GM18867 (cell line): ENCODE data around the gene KBTBD4.
"Not testable (repeated sequence)": the region's sequence is repeated elsewhere in the genome, so short reads cannot be mapped to it uniquely, and the experiment has no call there.

Source experiments
- ATAC-seq: cut with Tn5 transposase; IDR thresholded peaks from one replicate; pipeline ENCODE4 v1.9.1; 2021; ENCODE audit warnings: mild to moderate bottlenecking, moderate library complexity; ENCODE audit not compliant: unreplicated experiment

KBTBD4 gene

DNA sequence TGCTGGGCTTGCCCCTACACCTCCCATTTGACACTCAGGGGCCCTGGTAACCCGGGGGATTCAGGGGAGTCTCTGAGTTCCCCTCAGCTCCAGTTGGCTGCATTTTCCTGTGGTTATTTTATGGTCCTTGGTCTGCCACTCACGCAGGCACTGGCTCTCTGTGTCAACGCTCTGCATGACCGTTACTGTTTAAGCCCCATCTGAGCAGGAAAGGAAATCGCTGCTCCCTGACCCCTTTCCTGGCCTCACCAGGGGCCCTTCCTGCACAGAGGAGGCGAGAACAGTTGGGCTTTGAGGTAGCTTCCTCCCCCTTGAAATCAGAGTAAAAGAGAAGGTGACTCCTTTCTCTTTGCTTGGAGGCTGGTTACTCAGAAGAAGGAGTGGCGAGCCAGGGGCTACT is 13.0 kb upstream of the KBTBD4 start:
- ATAC-seq: no peak

DNA sequence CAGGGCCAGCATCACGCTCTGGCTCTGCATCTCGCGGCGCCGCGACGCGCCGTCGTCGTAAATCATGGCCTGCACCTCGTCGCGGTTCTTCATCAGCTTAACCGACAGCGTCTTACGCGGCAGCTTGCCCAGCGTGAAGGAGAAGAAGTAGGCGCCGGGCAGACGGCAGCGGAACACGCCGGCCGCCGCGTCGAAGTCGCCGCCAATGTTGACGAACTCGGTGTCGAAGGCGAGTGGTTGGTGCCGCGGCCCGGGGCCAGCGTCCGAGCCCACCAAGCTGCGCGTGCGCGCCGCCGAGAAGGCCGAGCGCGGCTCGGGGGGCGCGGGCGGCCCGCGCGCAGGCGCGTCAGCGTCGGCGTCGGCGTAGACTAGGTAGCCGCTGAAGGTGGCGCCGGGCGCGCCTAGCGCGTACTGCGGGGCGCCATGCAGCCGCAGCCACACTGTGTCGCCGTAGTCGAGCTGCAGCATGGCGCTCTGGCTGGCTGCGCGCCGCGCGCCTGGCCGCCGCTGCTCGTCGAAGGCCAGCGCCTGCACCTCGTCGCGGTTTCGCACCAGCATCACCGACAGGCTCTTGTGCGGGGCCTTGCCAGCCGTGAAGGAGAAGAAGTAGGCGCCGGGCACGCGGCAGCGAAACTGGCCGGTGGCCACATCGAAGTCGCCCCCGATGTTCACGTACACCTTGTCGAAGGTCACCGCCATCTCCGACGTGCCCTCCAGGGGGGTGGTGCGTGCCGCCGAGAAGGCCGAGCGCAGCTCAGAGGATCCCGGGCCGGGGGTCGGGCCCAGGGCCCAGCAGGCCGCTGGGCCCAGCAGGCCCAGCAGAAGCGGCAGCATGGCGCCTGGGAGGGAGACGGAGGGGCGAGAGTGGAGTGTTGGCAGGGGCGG is 11.4 kb upstream of the KBTBD4 start:
- no peak for ATAC-seq

DNA sequence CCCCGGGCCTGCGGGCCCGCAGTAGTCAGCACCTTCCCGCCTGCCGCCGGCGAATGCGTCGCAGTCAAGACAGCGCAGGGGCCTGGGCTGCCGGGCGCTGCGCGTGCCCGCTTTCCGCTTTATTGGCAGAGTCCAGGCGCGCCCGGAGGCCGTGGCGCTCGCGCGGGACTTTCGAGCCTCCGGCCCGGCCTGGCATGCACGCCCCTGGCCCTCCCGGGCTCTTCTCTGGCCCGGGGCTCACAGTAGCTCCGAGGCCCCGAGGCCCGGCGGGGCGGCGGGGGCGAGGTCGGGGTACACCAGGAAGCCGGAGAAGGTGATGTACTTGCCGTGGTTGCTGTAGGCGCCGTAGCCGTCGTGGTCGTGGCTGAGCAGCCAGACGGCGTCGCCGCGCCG is 10.8 kb upstream of the KBTBD4 start:
- ATAC-seq: no peak

DNA sequence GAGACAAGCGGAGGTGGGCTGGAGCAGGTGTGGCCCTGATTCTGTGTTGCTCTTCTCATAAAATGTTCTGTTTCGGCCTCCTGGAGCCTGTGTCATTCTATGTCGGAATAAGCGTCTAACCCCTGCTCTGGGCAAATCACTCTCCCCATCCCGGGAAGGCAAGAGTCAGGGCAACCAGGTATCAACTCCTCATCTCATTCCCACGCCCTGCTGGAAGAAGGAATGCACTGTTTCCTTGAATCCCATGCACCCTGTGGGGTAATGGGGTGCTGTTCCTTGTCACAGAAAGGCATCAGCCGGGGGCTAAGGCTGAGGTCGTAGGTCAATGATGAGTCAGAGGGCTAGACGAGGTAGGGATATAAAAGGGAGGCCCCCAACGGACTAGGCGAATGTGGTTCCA is 10.3 kb upstream of the KBTBD4 start:
- no peak for ATAC-seq

DNA sequence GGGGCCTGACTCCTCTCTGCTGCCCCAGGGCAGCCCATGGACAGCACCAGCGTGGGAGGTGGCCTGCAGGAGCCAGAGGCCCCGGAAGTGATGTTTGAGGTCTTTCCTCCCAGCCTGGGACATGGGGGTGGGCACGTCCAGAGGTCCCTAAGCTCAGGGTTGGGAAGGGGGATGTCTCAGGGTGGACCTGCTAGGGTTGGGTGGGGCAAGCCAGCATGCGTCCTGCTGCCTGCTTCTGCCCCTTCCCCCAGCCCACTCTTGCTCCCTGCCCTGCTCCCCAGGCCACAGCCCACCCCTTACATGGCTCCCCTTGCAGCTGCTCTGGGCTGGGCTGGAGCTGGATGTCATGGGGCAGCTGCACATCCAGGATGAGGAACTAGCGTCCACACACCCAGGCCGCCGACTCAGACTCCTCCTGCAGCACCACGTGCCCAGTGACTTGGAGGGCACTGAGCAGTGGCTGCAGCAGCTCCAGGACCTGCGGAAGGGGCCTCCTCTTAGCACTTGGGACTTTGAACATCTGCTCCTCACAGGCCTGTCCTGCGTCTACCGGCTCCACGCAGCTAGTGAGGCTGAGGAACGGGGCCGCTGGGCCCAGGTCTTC is 9.1 kb upstream of the KBTBD4 start:
- no peak for ATAC-seq

DNA sequence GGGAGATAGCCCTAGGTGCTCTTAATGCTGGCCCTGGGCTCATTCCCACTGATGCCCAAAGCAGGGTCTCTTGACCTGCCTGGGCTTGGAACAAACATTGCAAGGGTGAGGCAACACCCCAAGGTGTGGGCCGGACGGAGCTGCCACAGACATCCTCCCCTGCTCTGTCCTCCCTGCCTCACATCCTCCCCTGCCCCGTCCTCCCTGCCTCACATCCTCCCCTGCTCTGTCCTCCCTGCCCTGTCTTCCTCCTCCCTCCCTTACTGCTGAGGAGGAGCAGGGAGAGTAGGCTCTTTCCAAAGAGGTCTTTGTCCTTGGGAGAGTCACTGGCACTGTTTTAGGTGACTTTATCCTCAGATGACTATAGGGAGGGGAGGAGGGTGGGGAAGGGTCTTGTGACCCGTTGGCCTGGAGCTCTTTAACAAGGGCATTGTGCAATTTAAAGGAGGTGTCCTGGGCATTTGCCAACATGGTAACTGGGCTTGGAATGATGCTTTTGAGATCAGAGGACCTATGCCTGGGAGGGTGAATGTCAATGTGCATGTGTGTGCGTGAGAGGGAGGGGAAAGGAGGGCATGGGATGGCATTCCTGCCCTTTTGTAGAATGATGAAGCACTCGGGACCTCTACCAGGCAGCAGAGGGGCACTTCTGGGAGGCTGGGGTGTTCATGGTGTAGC is 8.4 kb upstream of the KBTBD4 start:
- no peak for ATAC-seq

DNA sequence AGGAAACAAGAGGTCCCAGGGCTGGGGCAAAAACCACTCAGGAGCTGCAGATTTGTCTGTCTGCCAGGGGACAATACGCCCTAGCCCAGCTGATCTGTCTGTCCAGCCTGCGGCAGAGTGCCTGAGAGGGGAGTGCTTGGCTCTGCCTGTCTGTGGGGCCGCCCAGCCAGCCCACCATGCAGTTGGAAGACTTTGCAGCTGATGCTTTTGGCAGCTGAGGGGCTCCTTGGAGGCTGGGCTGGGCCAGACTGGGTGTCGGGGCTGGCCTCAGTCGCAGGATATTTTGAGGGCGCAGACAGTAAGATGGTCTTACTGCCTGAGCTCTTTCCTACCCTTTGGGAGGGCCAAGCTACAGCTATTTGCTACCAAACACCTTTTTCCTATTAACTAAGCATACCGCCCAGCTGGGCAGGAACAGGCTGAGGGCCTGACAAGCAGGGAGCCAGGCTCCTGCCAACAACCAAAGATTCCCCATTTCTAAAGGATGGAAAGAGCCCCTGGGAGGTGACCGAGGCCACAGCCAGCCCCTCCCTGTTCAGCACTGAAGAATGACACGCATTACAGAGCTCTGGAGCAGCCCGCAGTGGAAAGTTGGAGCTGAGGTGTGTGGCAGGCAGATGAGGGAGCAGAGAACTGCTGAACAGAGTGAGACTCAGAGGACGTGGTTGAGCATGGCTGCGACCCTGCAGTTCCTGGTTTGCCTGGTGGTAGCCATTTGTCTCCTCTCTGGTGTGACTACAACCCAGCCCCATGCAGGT is 7.5 kb upstream of the KBTBD4 start, which contains the start of gene FAM180B:
Gene FAM180B (plus strand): TSS at position 581 of the 758 bp plus-strand sequence. CDS start 91 bp downstream, at position 672.
- ATAC-seq: no peak

DNA sequence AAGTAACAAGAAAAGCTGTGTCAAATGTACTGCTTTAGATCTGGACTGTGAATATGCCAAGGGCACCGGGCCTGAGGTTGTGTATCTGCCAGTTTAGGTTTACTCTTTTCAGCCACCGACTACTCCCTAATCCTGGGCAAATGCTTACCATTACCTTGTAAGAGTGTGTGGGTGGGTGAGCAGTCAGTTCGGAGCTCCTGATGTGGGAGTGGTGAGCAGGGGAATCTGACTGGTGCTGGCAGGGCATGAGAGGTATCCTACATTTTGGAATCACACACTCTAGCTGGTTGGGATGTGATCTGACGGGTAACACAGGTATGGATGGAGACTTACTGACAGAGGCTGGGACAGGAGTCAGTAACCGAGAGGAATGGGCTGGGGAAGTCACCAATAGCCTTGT is 5.1 kb upstream of the KBTBD4 start:
- no peak for ATAC-seq

DNA sequence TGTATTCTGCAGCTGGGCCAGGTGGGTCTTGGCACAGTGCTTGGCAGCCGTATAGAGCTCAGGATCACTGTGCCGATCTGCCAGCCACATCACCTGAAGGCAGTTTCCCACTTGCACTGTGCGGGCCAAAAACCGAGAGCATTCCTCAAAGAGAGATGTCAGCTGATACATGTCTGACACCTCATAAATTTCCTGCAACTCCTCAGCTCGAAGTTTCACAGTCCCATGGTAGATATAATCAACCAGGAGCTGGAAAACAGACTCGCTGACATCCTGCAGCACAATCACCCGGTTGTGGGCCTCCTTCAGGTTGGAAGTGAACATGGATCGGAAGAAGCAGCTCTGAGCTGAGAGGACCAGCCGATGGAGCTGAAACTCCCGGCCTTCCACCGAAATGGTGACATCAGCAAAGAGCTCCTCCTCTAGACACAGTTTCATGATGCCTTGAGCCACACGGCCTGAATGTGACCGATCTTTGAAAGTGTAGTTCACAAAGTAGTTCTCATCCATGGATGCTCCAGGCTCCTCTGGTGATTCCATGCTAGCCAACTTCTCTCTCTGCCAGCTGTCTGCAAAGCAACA is 1.2 kb downstream of the KBTBD4 start:
- ATAC-seq: no peak

DNA sequence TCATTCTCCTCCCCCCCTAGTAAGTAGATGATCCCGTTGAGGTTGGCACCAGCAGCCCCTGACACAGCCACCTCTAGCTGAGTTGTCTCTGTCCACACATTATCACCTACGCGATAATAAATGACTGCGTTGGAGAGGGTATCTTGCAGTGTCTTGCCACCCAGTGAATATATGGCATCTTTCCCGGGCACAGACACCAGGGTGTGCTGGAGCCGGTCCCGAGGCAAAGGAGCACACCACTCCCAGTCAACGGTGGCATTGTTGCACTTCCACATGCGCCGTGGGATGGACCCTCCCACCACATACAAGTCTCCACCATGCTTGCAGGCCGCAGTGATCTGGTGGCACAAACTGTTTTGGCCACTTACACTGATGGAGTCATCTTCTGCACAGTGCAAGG is 5.4 kb downstream of the KBTBD4 start:
- ATAC-seq: no peak

DNA sequence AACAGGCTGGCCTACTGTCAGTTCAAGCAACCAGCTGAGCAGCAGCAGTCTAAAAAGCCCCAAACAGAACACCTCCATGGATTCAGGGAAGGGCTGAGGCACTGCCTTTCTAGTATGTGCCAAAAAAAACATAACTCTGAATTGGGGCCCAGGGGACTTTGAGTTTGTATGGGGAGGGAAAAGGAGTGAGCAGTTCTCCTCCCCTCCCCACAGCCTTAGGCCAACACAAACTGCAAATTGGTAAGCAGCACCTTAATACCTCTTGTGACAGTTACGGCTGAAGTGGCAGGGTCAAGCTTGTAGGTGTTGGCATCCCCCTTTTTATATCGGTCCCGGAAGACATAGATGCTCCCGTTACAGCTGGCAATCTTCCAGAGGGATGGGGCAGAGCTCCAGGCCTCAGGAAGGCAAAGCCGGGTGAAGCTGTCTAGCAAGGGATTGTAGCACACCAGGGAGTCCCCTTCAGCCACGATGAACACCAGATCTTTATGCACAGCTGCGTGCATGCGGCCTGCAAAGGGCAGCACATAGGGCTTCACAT is 6.0 kb downstream of the KBTBD4 start:
- no peak for ATAC-seq

DNA sequence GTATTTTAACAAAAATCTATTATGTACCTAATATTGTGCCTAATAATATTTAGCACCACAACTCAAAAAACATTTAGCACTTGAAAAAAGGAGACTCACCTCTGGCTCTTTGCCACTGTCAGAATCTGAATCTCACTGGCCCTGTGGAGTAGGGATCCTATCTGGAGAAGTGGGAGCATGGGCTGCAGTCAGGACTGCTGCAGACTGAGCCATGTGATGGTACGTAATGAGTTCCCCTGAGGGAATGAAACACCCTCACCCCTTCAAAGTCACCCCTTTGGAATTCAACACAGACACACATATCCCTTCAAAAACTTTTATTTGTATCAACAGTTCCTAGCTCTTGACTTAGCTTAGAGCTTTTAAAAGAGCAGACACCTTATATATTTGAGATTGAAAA is 6.9 kb downstream of the KBTBD4 start:
- ATAC-seq: no peak

DNA sequence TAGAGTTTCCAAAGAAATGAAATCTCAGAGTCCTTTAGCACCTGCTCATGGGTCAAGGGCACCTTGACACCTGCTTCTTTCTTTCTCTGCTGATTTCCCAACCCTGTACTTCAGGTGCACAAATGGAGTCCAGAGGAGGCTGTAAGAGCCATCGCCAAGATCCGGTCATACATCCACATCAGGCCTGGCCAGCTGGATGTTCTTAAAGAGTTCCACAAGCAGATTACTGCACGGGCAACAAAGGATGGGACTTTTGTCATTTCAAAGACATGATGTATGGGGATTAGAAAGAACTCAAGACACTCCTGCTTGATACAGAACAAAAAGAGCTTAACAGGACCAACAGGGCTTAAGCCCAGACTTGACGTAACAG is 7.4 kb downstream of the KBTBD4 start:
- no peak for ATAC-seq

DNA sequence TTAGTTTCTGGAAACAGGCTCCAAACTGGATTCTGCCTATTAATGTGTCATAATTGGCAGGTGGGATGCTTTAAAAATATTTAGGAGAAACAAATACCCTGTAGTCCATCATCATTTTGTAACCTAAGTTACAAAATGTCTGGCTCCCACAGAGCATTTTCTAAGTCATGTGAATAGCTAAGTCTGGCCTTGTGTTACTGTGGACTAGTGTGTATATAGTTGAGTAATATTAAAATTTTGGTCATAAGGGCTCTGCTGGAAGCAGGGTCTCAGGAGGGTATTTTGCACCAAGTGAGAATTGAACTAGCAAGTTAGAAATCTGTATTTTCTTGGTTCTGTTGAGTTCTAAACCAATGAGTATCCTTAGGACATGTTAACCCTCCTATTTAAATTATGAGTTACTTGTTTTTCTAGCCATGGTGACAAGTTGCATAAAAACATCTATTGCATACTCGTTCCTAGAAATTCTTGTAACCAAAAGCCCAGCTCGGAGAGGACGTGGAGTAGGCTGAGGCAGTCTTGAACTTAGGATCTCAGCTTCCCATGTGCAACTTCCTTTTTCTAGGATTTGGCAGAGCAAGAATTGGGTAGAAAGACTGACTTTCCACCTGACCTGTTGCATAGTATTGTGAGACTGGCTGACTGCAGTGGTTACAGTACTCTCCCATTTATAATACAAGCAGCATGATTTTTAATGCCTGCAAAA is 8.0 kb downstream of the KBTBD4 start:
- no peak for ATAC-seq

DNA sequence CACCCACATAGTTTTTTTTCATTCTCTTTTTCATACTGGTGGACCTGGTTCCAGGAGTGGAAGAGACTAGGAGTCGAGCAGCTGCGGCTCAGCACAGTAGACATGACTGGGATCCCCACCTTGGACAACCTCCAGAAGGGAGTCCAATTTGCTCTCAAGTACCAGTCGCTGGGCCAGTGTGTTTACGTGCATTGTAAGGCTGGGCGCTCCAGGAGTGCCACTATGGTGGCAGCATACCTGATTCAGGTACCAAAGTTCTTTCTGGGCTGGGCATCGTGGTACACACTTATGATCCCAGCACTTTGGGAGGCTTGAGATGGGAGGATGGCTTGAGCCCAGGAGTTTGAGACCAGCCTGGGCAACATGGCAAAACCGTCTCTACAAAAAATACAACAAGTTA is 9.1 kb downstream of the KBTBD4 start:
- no peak for ATAC-seq

DNA sequence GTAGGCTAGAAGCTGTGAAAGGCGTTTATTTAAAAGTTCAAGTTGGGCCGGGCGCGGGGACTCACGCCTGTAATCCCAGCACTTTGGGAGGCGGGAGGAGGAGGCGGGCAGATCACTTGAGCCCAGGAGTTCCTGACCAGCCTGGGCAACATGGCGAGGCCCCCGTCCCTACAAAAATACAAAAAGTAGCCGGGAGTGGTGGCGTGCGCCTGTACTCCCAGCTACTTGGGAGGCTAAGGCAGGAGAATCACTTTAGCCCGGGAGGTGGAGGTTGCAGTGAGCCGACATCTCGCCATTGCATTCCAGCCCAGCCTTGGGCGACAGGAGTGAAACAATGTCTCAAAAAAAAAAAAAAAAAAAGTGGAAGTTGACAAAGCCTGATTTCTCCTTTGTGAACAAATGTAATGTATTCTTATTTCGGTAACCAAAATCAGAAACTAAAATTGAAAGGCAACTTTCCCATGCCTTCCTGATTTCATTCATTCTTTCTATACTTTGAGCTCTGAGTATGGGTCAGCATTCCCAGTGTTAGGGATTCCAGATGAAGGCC is 12.5 kb downstream of the KBTBD4 start:
- ATAC-seq: no peak

DNA sequence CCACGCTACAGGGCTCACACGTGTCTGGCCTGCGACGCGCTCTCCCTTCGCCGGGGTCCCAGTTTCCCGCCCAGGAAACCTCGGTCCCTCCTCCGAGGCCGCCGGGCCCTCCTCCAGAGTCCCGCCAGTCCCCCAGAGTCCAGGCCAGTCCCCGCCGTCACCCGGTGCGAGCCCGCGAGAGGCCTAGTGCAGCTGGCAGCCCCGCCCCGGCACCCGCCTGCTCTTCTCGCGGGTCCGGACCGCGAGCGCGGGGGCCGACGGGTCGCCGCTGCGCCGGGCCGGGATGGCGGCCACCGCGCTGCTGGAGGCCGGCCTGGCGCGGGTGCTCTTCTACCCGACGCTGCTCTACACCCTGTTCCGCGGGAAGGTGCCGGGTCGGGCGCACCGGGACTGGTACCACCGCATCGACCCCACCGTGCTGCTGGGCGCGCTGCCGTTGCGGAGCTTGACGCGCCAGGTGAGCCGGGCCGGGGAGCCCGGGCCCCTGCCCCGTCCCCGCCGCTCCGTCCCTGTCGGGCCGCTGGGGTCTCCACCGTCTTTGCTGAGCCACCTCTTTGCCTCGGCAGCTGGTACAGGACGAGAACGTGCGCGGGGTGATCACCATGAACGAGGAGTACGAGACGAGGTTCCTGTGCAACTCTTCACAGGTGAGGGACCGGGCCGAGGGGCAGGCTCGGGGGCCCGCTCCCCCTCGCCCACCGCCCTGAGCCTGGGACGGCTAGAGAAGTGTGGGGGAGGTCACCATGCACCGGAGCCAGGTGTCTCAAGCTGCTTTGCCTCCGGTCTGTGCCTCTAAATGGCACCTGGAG is 13.2 kb downstream of the KBTBD4 start, which contains the start of gene PTPMT1:
Gene PTPMT1 (plus strand): TSS at position 260 of the 809 bp plus-strand sequence. CDS start 24 bp downstream, at position 284.
- ATAC-seq: peak; percentile 89

DNA sequence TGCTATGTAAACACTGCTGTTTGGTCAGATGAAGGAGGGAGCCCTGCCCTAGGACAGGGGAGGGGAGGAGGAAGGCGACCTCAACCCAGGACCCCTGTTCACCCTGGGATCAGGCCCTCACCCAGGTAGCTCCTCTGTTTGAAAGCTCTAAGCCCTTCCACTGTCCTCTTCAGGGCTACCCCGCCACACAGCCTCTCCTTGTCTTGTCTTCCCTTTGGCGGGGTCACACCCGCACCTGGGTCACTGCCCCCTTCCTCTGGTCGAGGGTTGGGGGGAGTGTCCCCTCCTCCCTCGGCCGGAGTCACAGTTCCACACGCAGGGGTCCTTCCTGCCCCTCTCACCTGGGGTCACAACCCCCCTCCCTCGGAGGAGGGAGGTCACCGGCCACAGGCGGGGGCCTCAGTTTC is 13.8 kb downstream of the KBTBD4 start:
- ATAC-seq: no peak

DNA sequence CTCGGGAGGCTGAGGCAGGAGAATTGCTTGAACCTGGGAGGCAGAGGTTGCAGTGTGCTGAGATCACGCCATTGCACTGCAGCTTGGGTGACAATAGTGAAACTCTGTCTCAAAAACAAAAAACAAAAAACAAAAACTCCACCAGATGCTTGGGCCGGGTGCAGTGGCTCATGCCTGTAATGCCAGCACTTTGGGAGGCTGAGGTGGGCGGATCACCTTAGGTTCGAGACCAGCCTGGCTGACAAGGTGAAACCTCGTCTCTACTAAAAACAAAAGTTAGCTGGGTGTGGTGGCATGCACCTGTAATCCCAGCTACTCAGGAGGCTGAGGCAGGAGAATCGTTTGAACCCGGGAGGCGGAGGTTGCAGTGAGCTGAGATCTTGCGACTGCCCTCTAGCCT is 14.4 kb downstream of the KBTBD4 start:
- ATAC-seq: not testable (repeated sequence)
